ENCODE results near the gene SLIRP. TPM values are rescaled to one million over a fixed set of nuclear protein-coding genes. Genes with fewer than 3 reads are reported as not detected.

The SLIRP gene
- polyA plus RNA-seq, 1 of the 3 experiments (the other 2 are of a cell fraction), result 306 TPM

DNA sequence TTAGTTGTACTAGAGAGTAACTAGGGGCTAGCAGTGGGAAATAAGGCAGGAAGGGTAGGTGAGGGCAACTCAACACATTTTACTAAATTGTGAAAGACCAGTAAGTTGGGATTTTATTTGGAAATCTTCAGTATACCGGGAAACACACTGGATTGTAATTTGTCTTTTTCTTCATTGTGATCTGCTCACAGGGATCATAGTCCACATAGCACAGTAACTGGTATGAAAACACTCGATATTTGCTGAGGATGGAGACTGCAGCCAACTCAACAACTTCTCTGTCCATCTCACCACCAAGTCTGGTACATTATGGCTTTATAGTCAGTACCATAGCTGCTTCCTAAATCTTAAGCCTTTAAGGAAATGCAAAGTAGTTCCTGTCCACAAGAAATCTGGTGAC is 2.5 kb downstream of the SLIRP start (continued):
- TF ChIP-seq, protein P1, sequence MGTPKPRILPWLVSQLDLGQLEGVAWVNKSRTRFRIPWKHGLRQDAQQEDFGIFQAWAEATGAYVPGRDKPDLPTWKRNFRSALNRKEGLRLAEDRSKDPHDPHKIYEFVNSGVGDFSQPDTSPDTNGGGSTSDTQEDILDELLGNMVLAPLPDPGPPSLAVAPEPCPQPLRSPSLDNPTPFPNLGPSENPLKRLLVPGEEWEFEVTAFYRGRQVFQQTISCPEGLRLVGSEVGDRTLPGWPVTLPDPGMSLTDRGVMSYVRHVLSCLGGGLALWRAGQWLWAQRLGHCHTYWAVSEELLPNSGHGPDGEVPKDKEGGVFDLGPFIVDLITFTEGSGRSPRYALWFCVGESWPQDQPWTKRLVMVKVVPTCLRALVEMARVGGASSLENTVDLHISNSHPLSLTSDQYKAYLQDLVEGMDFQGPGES (IDR thresholded peaks at IDR 0.05; ENCODE audit: low read depth, low read length), result no peak
- TF ChIP-seq, protein P2, sequence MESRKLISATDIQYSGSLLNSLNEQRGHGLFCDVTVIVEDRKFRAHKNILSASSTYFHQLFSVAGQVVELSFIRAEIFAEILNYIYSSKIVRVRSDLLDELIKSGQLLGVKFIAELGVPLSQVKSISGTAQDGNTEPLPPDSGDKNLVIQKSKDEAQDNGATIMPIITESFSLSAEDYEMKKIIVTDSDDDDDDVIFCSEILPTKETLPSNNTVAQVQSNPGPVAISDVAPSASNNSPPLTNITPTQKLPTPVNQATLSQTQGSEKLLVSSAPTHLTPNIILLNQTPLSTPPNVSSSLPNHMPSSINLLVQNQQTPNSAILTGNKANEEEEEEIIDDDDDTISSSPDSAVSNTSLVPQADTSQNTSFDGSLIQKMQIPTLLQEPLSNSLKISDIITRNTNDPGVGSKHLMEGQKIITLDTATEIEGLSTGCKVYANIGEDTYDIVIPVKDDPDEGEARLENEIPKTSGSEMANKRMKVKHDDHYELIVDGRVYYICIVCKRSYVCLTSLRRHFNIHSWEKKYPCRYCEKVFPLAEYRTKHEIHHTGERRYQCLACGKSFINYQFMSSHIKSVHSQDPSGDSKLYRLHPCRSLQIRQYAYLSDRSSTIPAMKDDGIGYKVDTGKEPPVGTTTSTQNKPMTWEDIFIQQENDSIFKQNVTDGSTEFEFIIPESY (IDR thresholded peaks at IDR 0.05; ENCODE audit: borderline replicate concordance, low read depth), result no peak
- no peak for TF ChIP-seq FOSL2 (IDR thresholded peaks at IDR 0.05; ENCODE audit: borderline replicate concordance, low read depth)

DNA sequence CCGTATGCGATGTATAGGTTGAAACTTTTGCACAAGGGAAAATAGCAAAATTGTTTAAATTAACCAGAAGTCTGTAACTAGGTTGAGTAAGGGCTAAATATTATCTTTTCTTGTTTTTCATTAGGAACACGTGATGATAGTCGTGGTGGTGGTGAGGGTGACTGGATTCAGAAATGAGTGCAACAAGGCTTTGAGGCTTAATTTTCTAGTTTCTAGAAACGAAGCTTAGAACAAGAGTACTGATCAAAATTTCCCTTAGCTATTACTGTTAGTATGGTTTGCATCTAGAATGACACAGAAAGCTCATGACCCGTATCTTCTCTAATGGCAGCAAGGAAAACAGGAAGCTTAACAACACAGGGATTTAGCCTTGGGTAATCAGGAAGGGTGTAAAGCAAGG is 7.0 kb downstream of the SLIRP start:
- ChIA-PET CTCF (no interaction called here), POLR2A (no interaction called here)
- H3K4me3 ChIP-seq (ENCODE audit: low read depth in 2 of 2, low read length in 1 of 2), result no peak overlapping the region
- H2AFZ ChIP-seq (ENCODE audit: low read depth), result no peak overlapping the region
- no peaks in the 10 kb centered on the region for H3K9me2 ChIP-seq
- no peak for DNase-seq
- peaks cover 1 to 3% of the 10 kb centered on the region in 2 experiments; a peak in 2 of 4 replicates for H3K4me1 ChIP-seq (ENCODE audit: control insufficient read depth in 1 of 2, insufficient read depth in 2 of 2, low read depth in 1 of 2, low read length in 1 of 2)
- no peak for TF ChIP-seq TCF12 (IDR thresholded peaks at IDR 0.05)
- TF ChIP-seq POLR2AphosphoS5 (IDR thresholded peaks at IDR 0.05; ENCODE audit: low read depth, low read length), result 0 out of 2 replicates have a peak, but pooled peaks have one; percentile 20
- no peaks in the 10 kb centered on the region for H3K9me3 ChIP-seq
- H3K36me3 ChIP-seq (replicated peaks in 1 of 2; ENCODE audit: control insufficient read depth in 1 of 2, insufficient read depth in 2 of 2, low read length in 1 of 2), result peaks cover 56 to 65% of the 10 kb centered on the region in 2 experiments
- H3K27me3 ChIP-seq (ENCODE audit: insufficient read depth), result no peaks in the 10 kb centered on the region
- 98% methylated on average over 6 of the region's 6 CpGs for WGBS (ENCODE audit: low lambda C conversion rate)
- H3K4me2 ChIP-seq, result no peak overlapping the region
- H3K79me2 ChIP-seq (ENCODE audit: insufficient read depth), result peaks cover 50% of the 10 kb centered on the region
- H3K27ac ChIP-seq (ENCODE audit: low read depth in 2 of 2, low read length in 1 of 2), result no peak overlapping the region
- no peak overlapping the region for H3K9ac ChIP-seq
- H3F3A ChIP-seq (replicated peaks; ENCODE audit: insufficient read depth), result peaks cover 26% of the 10 kb centered on the region
- H4K20me1 ChIP-seq (ENCODE audit: insufficient read depth), result peaks cover 7% of the 10 kb centered on the region; the same call in 1 of the 2 replicates

DNA sequence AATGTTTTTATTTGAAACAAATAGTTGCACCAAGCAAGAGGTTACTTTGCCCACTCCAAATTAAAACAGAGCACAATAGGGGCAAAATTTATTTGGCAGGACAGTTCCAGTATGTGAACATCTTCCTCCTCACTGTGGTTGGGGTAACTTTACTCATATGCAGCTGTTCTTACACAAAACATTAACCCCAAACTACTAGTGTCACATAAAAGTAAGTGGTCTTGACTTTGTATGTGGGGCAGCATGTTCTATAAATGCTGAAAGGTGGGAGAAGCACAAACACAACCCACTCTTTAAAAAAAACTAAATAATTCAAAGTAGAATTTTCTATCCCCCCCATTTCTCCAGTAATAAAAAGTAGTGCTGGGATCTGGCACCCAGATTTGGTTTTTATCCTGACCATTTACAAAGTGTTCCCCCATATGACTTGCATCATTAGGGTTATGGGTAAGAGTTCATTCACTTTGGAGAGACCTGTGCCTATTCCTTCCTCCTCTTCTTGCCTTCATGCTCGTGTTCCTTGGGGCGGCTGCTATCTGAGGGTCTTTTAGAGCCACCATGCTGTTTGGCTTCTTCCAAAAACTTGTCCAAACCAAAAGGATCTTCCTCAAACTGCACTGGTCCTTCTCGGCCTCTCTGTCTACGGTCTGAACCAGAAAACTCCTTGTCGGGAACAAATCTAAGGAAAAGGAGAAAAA is 9.9 kb downstream of the SLIRP start:
- Histone ChIP-seq H3K9me3 (no peaks in the 10 kb centered on the region), H3K4me2 (no peak overlapping the region), H3K9ac (no peak overlapping the region), H3K9me2 (no peaks in the 10 kb centered on the region), H3F3A (replicated peaks; ENCODE audit: insufficient read depth) (peaks cover 46% of the 10 kb centered on the region), H3K36me3 (replicated peaks in 1 of 2; ENCODE audit: control insufficient read depth in 1 of 2, insufficient read depth in 2 of 2, low read length in 1 of 2) (peaks cover 59 to 67% of the 10 kb centered on the region in 2 experiments), H3K27ac (ENCODE audit: low read depth in 2 of 2, low read length in 1 of 2) (no peak overlapping the region), H3K4me3 (ENCODE audit: low read depth in 2 of 2, low read length in 1 of 2) (no peak overlapping the region), H2AFZ (ENCODE audit: low read depth) (no peak overlapping the region), H3K4me1 (ENCODE audit: control insufficient read depth in 1 of 2, insufficient read depth in 2 of 2, low read depth in 1 of 2, low read length in 1 of 2) (no peaks in the 10 kb centered on the region), H3K27me3 (ENCODE audit: insufficient read depth) (no peaks in the 10 kb centered on the region), H4K20me1 (ENCODE audit: insufficient read depth) (no peaks in the 10 kb centered on the region), H3K79me2 (ENCODE audit: insufficient read depth) (peaks cover 26% of the 10 kb centered on the region)
- peak; percentile 24; the same call in 1 of the 2 replicates for TF ChIP-seq POLR2AphosphoS5 (IDR thresholded peaks at IDR 0.05; ENCODE audit: low read depth, low read length)
- TF ChIP-seq, protein P2 (IDR thresholded peaks at IDR 0.05; ENCODE audit: borderline replicate concordance, low read depth), result no peak
- ChIA-PET CTCF (no interaction called here), POLR2A (no interaction called here)
- WGBS (ENCODE audit: low lambda C conversion rate), result 95% methylated on average over 5 of the region's 5 CpGs
- no peak for DNase-seq
